Measurements from ENCODE around the gene FBLIM1. TPM values are rescaled to one million over a fixed set of nuclear protein-coding genes. Genes with fewer than 3 reads are reported as not detected.

The FBLIM1 gene
- total RNA-seq, 2 donors from 2014 or later: 224 to 328 TPM

GRCh38 chr1:15739745-15740144 is 18.9 kb upstream of the FBLIM1 start:
- DNase-seq (ENCODE audit: low spot score): no peak
- intact Hi-C loops (cut with DNase I): loop anchor here in 1 of 2 donors (10.0 kb wide), 1 partner anchor 145 kb away; no protein-coding TSS in a partner anchor

GRCh38 chr1:15740924-15741850 is 17.4 kb upstream of the FBLIM1 start:
- intact Hi-C loops (cut with DNase I): loop anchor here in 1 of 2 donors (1.0 kb wide), 1 partner anchor 50 kb away; no protein-coding TSS in a partner anchor
- DNase-seq (ENCODE audit: low spot score): peak; percentile 91

- intact Hi-C loops (cut with DNase I): no loop called here
- no peak for DNase-seq (ENCODE audit: low spot score)
Observed at GRCh38 chr1:15742339-15742801, 16.2 kb upstream of the FBLIM1 start, which contains the start of gene TMEM82. TSS of gene TMEM82 (plus strand) at chr1:15742499. CDS start at chr1:15742560, 61 bp downstream.

GRCh38 chr1:15744122-15744679 is 14.4 kb upstream of the FBLIM1 start:
- intact Hi-C loops (cut with DNase I): no loop called here
- no peak for DNase-seq (ENCODE audit: low spot score)

- intact Hi-C loops (cut with DNase I): loop anchor here in 1 of 2 donors (5.0 kb wide), 1 partner anchor 665 kb away; no protein-coding TSS in a partner anchor
- no peak for DNase-seq (ENCODE audit: low spot score)
Observed at GRCh38 chr1:15747378-15747777, 11.2 kb upstream of the FBLIM1 start.

- DNase-seq (ENCODE audit: low spot score): no peak
- intact Hi-C loops (cut with DNase I): loop anchor here in 1 of 2 donors (5.0 kb wide), 1 partner anchor 666 kb away; no protein-coding TSS in a partner anchor
Observed at GRCh38 chr1:15748264-15748663, 10.3 kb upstream of the FBLIM1 start.

- intact Hi-C loops (cut with DNase I): loop anchor here in 1 of 2 donors (5.0 kb wide), 1 partner anchor 667 kb away; no protein-coding TSS in a partner anchor
- DNase-seq (ENCODE audit: low spot score): no peak
Observed at GRCh38 chr1:15748690-15749398, 9.8 kb upstream of the FBLIM1 start.

GRCh38 chr1:15749399-15750291 is 8.9 kb upstream of the FBLIM1 start:
- peak; percentile 91 for DNase-seq (ENCODE audit: low spot score)
- intact Hi-C loops (cut with DNase I): loop anchor here in 1 of 2 donors (5.0 kb wide), 1 partner anchor 667 kb away; no protein-coding TSS in a partner anchor

- intact Hi-C loops (cut with DNase I): no loop called here
- DNase-seq (ENCODE audit: low spot score): peak; percentile 75
Observed at GRCh38 chr1:15750924-15751323, 7.7 kb upstream of the FBLIM1 start.

- intact Hi-C loops (cut with DNase I): no loop called here
- no peak for DNase-seq (ENCODE audit: low spot score)
Observed at GRCh38 chr1:15751717-15752116, 6.9 kb upstream of the FBLIM1 start.

GRCh38 chr1:15753776-15754175 is 4.8 kb upstream of the FBLIM1 start:
- intact Hi-C loops (cut with DNase I): no loop called here
- no peak for DNase-seq (ENCODE audit: low spot score)

- intact Hi-C loops (cut with DNase I): no loop called here
- DNase-seq (ENCODE audit: low spot score): no peak
Observed at GRCh38 chr1:15755021-15755645, 3.5 kb upstream of the FBLIM1 start.

- intact Hi-C loops (cut with DNase I): no loop called here
- DNase-seq (ENCODE audit: low spot score): no peak
Observed at GRCh38 chr1:15755646-15756040, 3.0 kb upstream of the FBLIM1 start.

GRCh38 chr1:15756143-15757015 is 2.2 kb upstream of the FBLIM1 start:
- intact Hi-C loops (cut with DNase I): no loop called here
- no peak for DNase-seq (ENCODE audit: low spot score)

- intact Hi-C loops (cut with DNase I): no loop called here
- no peak for DNase-seq (ENCODE audit: low spot score)
Observed at GRCh38 chr1:15757016-15757543, 1.5 kb upstream of the FBLIM1 start.

- DNase-seq (ENCODE audit: low spot score): no peak
- intact Hi-C loops (cut with DNase I): no loop called here
Observed at GRCh38 chr1:15757575-15758342, 836 bp upstream of the FBLIM1 start.

Measured in posterior vena cava (tissue), 2 donors.